Activated CD4-positive, alpha-beta T cell treated with anti-CD3 and anti-CD28 coated beads for 36 hours (primary cell): ENCODE results near the gene CDK13. TPM values are rescaled to one million over a fixed set of nuclear protein-coding genes. Genes with fewer than 3 reads are reported as not detected.
A peak's percentile ranks its signal among the peaks of the same experiment; 100 is the strongest.

Source experiments
- ATAC-seq: fragments of 200-7000 bp; cut with Tn5 transposase; one replicate; pipeline ENCODE4 v1.10.0; 2021; ENCODE audit warnings: mild to moderate bottlenecking, moderate library complexity
- CTCF ChIA-PET: fragments of 350-600 bp; sonication (Branson Sonifier 250); formaldehyde crosslinking; loops from one replicate; lab custom pipeline; 2021; ENCODE audit warnings: antibody characterized with exemption; lab: Charles Lee
- POLR2A ChIA-PET: fragments of 350-600 bp; sonication (Branson Sonifier 250); formaldehyde crosslinking; loops from one replicate; lab custom pipeline; 2021; ENCODE audit warnings: antibody characterized with exemption, inconsistent platforms; lab: Charles Lee
- DNase-seq: peaks from one replicate; pipeline ENCODE4 v3.0.0-alpha.2; 2020
- H3K27ac Mint-ChIP-seq: one replicate; pipeline ENCODE4 v1.8.0; 2021; ENCODE audit warnings: mixed read lengths
- H3K27me3 Mint-ChIP-seq: one replicate; pipeline ENCODE4 v1.8.0; 2021; ENCODE audit warnings: mixed read lengths
- H3K36me3 Mint-ChIP-seq: one replicate; pipeline ENCODE4 v1.8.0; 2021; ENCODE audit warnings: low read depth, mixed read lengths
- H3K4me1 Mint-ChIP-seq: one replicate; pipeline ENCODE4 v1.8.0; 2021; ENCODE audit warnings: mixed read lengths
- H3K4me3 Mint-ChIP-seq: one replicate; pipeline ENCODE4 v1.8.0; 2021; ENCODE audit warnings: mild to moderate bottlenecking, moderate library complexity, mixed read lengths
- H3K9me3 Mint-ChIP-seq: one replicate; pipeline ENCODE4 v1.8.0; 2021; ENCODE audit warnings: low read depth, mixed read lengths
- intact Hi-C, 2 experiments: fragments of 100-400 bp; cut with DNase I in 1 of 2; cut with micrococcal nuclease in 1 of 2; formaldehyde crosslinking; loops; one replicate each; pipeline versions ENCODE4 v1.14.2 to v1.15.1; 2022 to 2024; cut with DNase I, micrococcal nuclease
- total RNA-seq, 2 experiments: library from RNA; stranded (reverse); gene quantifications; one replicate each; pipeline ENCODE4 v1.2.3, GENCODE V29; 2021

Gene CDK13
- total RNA-seq, 2 experiments from 2014 or later, result 34.8 to 47.6 TPM

GRCh38 chr7:39923091-39923490, 27.0 kb upstream of the CDK13 start:
- H3K27ac Mint-ChIP-seq, result no peak overlapping the region
- DNase-seq (no peak), ATAC-seq (no peak)
- H3K4me3 Mint-ChIP-seq, result no peak overlapping the region
- H3K27me3 Mint-ChIP-seq, result peaks cover 5% of the 10 kb centered on the region
- H3K4me1 Mint-ChIP-seq, result no peaks in the 10 kb centered on the region
- intact Hi-C loops, result no loop called here
- CTCF ChIA-PET, result interaction anchor here (1.1 kb wide), 1 partner anchor 27 kb away, joined by 3 read pairs; no protein-coding TSS in a partner anchor
- H3K9me3 Mint-ChIP-seq, result no peaks in the 10 kb centered on the region
- no peaks in the 10 kb centered on the region for H3K36me3 Mint-ChIP-seq
- POLR2A ChIA-PET, result no interaction called here

- no peak for DNase-seq
- no peaks in the 10 kb centered on the region for H3K36me3 Mint-ChIP-seq
- ATAC-seq, result no peak
- no peak overlapping the region for H3K27ac Mint-ChIP-seq
- intact Hi-C loops, result no loop called here
- no peaks in the 10 kb centered on the region for H3K9me3 Mint-ChIP-seq
- CTCF ChIA-PET, result interaction anchor here (0.7 to 1.9 kb wide), 2 partner anchors 128 to 977 kb away, joined by 4 to 5 read pairs; no protein-coding TSS in a partner anchor
- POLR2A ChIA-PET, result interaction anchor here (0.6 kb wide), 1 partner anchor 33 kb away, joined by 3 read pairs; no protein-coding TSS in a partner anchor
- H3K4me3 Mint-ChIP-seq, result no peak overlapping the region
- H3K27me3 Mint-ChIP-seq, result peaks cover 2% of the 10 kb centered on the region
- no peaks in the 10 kb centered on the region for H3K4me1 Mint-ChIP-seq
Measured at GRCh38 chr7:39924122-39924521, 25.9 kb upstream of the CDK13 start.

DNA sequence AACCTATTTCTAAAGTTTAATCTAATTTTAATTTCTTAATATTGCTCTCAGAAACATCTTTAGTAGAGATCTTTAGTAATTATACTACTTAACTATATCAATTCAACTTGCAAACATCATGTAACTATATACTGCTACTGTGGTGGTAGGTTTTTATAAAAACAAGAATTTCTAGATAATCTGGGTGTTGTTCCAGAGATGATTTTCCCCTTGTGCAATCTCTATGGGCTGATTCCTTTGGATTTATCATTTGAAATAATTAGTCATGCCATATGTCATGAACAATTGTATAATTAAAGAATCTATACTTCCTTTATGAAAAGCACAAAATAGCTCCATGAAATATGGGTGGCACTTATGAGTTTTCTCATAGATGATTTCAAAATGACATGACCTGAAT, 23.9 kb upstream of the CDK13 start:
- ChIA-PET CTCF (interaction anchor here (0.8 to 1.3 kb wide), 2 partner anchors 346 to 682 kb away, joined by 3 read pairs; no protein-coding TSS in a partner anchor), POLR2A (interaction anchor here (0.6 to 0.7 kb wide), 2 partner anchors 11 to 22 kb away, joined by 4 to 8 read pairs; no protein-coding TSS in a partner anchor)
- Mint-ChIP-seq H3K4me3 (no peak overlapping the region), H3K4me1 (no peaks in the 10 kb centered on the region), H3K9me3 (no peaks in the 10 kb centered on the region), H3K27ac (no peak overlapping the region), H3K36me3 (no peaks in the 10 kb centered on the region), H3K27me3 (no peaks in the 10 kb centered on the region)
- ATAC-seq (no peak), DNase-seq (no peak)
- intact Hi-C loops, result no loop called here

DNA sequence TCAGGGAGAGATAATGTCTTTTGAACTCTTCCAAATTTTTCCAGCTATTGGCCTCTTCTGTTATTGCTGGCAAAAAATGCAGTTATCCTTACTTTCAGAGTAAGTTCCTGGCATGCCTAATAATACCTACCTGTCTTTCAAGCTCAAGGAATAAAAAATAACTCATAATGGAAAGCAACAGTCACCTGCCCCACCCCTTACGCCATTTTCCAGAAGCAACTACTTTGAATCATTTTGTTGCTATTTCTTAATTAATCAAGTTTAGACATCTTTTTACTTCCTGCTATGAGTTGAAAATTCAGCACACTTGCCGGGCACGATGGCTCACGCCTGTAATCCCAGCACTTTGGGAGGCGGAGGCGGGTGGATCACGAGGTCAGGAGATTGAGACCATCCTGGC, 23.0 kb upstream of the CDK13 start:
- Mint-ChIP-seq H3K36me3 (no peaks in the 10 kb centered on the region), H3K4me1 (no peaks in the 10 kb centered on the region), H3K27ac (no peak overlapping the region), H3K9me3 (no peaks in the 10 kb centered on the region), H3K4me3 (no peak overlapping the region), H3K27me3 (no peaks in the 10 kb centered on the region)
- no peak for DNase-seq
- POLR2A ChIA-PET, result no interaction called here
- intact Hi-C loops, result no loop called here
- CTCF ChIA-PET, result interaction anchor here (0.8 kb wide), 1 partner anchor 682 kb away, joined by 3 read pairs; no protein-coding TSS in a partner anchor
- no peak for ATAC-seq

- no peak for ATAC-seq
Measured at GRCh38 chr7:39934132-39934531, 15.9 kb upstream of the CDK13 start.

DNA sequence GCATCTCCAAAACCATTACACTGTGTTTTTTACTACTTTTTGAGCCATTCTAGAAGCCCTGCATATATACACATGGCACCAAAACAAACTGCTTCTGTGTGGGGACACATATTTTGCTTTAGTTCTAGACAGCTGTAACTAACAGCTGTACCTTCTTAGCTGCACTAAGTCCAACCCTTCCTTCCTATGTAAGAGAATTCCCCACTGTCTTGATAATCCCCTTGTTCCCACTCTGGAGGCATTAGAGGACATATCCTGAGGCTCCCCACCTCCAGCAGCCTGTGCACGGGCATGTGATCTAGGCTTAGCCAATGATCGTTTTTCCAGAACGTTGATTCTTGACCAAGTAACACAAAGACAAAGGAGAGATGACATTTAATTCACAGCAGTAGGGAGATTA, 13.3 kb upstream of the CDK13 start:
- H3K9me3 Mint-ChIP-seq, result no peaks in the 10 kb centered on the region
- H3K36me3 Mint-ChIP-seq, result no peaks in the 10 kb centered on the region
- H3K27me3 Mint-ChIP-seq, result no peaks in the 10 kb centered on the region
- CTCF ChIA-PET, result no interaction called here
- ATAC-seq (no peak), DNase-seq (no peak)
- H3K4me1 Mint-ChIP-seq, result no peaks in the 10 kb centered on the region
- no peak overlapping the region for H3K4me3 Mint-ChIP-seq
- H3K27ac Mint-ChIP-seq, result no peak overlapping the region
- intact Hi-C loops, result no loop called here
- POLR2A ChIA-PET, result no interaction called here

More at GRCh38 chr7:39934132-39934531, 15.9 kb upstream of the CDK13 start:
- ChIA-PET POLR2A (no interaction called here), CTCF (no interaction called here)
- H3K9me3 Mint-ChIP-seq, result no peaks in the 10 kb centered on the region
- H3K4me3 Mint-ChIP-seq, result no peak overlapping the region
- H3K27ac Mint-ChIP-seq, result no peak overlapping the region
- no peaks in the 10 kb centered on the region for H3K4me1 Mint-ChIP-seq
- DNase-seq, result no peak
- H3K36me3 Mint-ChIP-seq, result no peaks in the 10 kb centered on the region
- H3K27me3 Mint-ChIP-seq, result no peaks in the 10 kb centered on the region
- intact Hi-C loops, result no loop called here

GRCh38 chr7:39937366-39938153, 12.5 kb upstream of the CDK13 start:
- Mint-ChIP-seq H3K27ac (no peak overlapping the region), H3K4me1 (no peaks in the 10 kb centered on the region), H3K27me3 (no peaks in the 10 kb centered on the region), H3K36me3 (no peaks in the 10 kb centered on the region), H3K9me3 (no peaks in the 10 kb centered on the region), H3K4me3 (no peak overlapping the region)
- ATAC-seq, result no peak
- CTCF ChIA-PET, result interaction anchor here (0.7 kb wide), 2 partner anchors 21 to 76 kb away, joined by 3 to 5 read pairs; no protein-coding TSS in a partner anchor
- DNase-seq, result no peak
- POLR2A ChIA-PET, result interaction anchor here (0.6 kb wide), 1 partner anchor 764 kb away, joined by 14 read pairs; no protein-coding TSS in a partner anchor
- intact Hi-C loops, result no loop called here

GRCh38 chr7:39942883-39943282, 7.2 kb upstream of the CDK13 start:
- intact Hi-C loops, result no loop called here
- Mint-ChIP-seq H3K4me1 (peaks cover 7% of the 10 kb centered on the region), H3K27me3 (no peaks in the 10 kb centered on the region), H3K4me3 (no peak overlapping the region), H3K9me3 (no peaks in the 10 kb centered on the region), H3K27ac (no peak overlapping the region), H3K36me3 (no peaks in the 10 kb centered on the region)
- ChIA-PET CTCF (no interaction called here), POLR2A (no interaction called here)
- ATAC-seq (no peak), DNase-seq (no peak)

DNA sequence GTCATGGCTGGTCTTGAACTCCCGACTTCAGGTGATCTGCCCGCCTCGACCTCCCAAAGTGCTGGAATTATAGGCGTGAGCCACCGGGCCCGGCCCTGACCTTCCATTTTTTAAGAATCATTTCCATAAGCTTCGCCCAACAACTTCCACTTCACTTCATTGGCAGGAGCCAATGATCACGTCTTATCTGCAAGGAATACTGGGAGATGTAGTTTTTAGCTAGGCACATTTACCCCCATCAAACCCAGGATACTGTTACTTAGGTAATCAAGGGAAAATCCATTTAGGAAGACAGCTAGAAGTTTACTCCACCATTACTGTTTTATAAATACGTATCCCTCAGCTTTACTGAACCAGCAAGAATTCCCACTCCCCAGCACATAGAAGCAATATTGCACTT, 3.4 kb upstream of the CDK13 start:
- Mint-ChIP-seq H3K36me3 (peaks cover 3% of the 10 kb centered on the region), H3K27ac (no peak overlapping the region), H3K4me1 (peaks cover 14% of the 10 kb centered on the region), H3K4me3 (no peak overlapping the region), H3K27me3 (no peaks in the 10 kb centered on the region), H3K9me3 (no peaks in the 10 kb centered on the region)
- DNase-seq (no peak), ATAC-seq (no peak)
- ChIA-PET CTCF (interaction anchor here (1.1 kb wide), 1 partner anchor 10 kb away, joined by 4 read pairs; no protein-coding TSS in a partner anchor), POLR2A (interaction anchor here (0.6 kb wide), 1 partner anchor 49 kb away, joined by 7 read pairs; no protein-coding TSS in a partner anchor)
- intact Hi-C loops, result loop anchor here in 1 of 2 experiments (5.0 kb wide), 2 partner anchors 1039 to 1936 kb away; partner anchors contain the start of gene VPS41

- H3K27me3 Mint-ChIP-seq, result no peaks in the 10 kb centered on the region
- POLR2A ChIA-PET, result no interaction called here
- DNase-seq (peak; percentile 49), ATAC-seq (no peak)
- H3K36me3 Mint-ChIP-seq, result peaks cover 13% of the 10 kb centered on the region
- H3K9me3 Mint-ChIP-seq, result no peaks in the 10 kb centered on the region
- H3K4me3 Mint-ChIP-seq, result peak overlapping the region; percentile 93
- intact Hi-C loops, result loop anchor here (2.0 to 5.0 kb wide), 3 partner anchors 326 to 1934 kb away; partner anchors contain the start of genes RALA (in 1 of the 2) and VPS41 (in 1 of the 2)
- CTCF ChIA-PET, result interaction anchor here (0.7 to 1.1 kb wide), 6 partner anchors 9 to 215 kb away, joined by 3 to 5 read pairs (median 3); no protein-coding TSS in a partner anchor
- H3K27ac Mint-ChIP-seq, result peak overlapping the region; percentile 98
- H3K4me1 Mint-ChIP-seq, result peaks cover 19% of the 10 kb centered on the region
Measured at GRCh38 chr7:39948375-39948955, 1.6 kb upstream of the CDK13 start.
